ENCODE results near the gene BCR.

BCR gene

GRCh38 chr22:23150762-23151161 is 29.5 kb upstream of the BCR start:
- in situ Hi-C loops (cut with MboI; ENCODE audit: low pct_unique_long_range_greater_than_20kb, low sequenced_read_pairs, unreplicated experiment) = no loop called here
- TF ChIP-seq CTCF (IDR thresholded peaks at IDR 0.05; ENCODE audit: extremely low read depth, insufficient read depth, missing control alignments) = no peak
- no peak for DNase-seq (ENCODE audit: low spot score)

GRCh38 chr22:23151827-23152226 is 28.5 kb upstream of the BCR start:
- no peak for DNase-seq (ENCODE audit: low spot score)
- in situ Hi-C loops (cut with MboI; ENCODE audit: low pct_unique_long_range_greater_than_20kb, low sequenced_read_pairs, unreplicated experiment) = no loop called here
- no peak for TF ChIP-seq CTCF (IDR thresholded peaks at IDR 0.05; ENCODE audit: extremely low read depth, insufficient read depth, missing control alignments)

DNA sequence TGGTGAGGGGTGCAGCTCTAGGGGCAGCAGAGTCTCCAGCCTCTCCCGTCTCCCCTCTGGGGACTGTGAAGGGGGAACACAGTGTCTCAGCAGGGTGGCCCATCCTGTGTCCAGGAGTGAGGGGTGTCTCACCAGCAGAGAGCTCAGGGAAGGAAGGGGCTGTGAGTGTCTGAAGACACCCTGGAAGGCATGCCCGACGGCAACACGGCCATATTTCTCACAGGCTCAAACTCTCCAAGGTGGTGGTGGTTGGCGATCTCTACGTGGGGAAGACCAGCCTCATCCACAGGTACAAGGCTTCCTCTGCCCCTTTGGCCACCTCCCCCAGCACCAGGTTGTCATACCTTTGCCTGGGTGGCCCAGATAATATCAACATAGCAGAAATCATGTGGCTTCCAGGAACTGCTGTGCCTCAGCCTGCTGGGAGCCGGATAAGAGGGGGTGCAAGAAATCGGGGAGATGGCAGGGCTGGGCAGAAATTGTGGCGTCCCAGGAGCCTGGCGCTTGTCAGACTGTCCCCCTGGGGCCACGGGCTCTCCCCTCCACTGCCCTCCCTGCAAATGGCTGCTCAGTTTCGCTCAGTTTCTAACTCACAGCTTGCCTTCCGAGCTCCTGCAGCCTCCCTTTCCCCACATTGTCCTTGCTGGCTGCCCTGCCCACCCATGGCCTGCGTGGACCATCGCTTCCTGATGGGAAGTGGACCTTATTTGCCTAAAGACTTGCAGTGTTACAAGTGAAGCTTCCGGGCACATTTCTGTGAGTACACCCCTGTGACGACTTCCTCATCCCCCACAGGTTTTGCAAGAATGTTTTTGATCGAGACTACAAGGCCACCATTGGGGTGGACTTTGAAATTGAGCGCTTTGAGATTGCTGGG is 27.8 kb upstream of the BCR start:
- no peak for TF ChIP-seq CTCF (IDR thresholded peaks at IDR 0.05; ENCODE audit: extremely low read depth, insufficient read depth, missing control alignments)
- DNase-seq (ENCODE audit: low spot score) = no peak
- in situ Hi-C loops (cut with MboI; ENCODE audit: low pct_unique_long_range_greater_than_20kb, low sequenced_read_pairs, unreplicated experiment) = no loop called here

DNA sequence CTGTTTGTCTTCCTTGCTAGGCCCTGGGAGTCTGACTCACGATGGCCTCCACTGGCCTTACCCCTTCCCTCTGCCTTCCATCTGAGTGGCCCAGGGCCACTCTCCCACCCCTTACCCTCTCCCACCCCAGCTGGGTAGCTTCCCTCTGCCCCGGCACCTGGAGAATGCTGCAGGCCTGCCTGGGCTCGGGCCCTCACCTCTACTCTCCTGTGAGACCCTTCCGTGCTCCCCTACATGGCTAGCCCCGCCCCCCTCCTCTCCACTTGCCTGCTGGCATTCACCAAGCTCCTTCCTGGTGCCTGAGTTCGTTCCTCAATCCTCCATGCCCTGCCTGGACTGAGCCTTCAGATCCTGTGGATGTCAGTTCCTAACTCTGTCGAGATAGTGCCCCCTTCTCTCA is 26.3 kb upstream of the BCR start:
- DNase-seq (ENCODE audit: low spot score) = no peak
- no peak for TF ChIP-seq CTCF (IDR thresholded peaks at IDR 0.05; ENCODE audit: extremely low read depth, insufficient read depth, missing control alignments)
- in situ Hi-C loops (cut with MboI; ENCODE audit: low pct_unique_long_range_greater_than_20kb, low sequenced_read_pairs, unreplicated experiment) = no loop called here

DNA sequence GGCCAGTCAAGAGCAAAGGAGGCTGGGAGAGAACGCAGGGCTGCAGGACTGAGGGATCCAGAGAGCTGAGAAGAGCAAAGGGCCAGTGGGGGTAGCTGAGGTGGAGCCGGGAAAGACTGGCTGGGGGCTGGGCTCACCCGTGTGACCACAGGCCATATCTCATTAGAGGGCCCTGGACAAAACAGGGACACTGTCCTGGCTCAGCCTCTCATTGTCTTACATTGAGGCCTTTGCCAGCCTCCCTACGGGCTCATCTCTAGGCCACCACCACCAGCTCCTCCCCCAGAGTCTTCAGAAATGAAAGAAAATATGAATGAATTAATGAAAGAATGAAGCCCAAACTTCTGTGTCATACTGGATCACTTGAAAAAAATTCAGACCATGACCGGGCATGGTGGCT is 25.8 kb upstream of the BCR start:
- no peak for DNase-seq (ENCODE audit: low spot score)
- TF ChIP-seq CTCF (IDR thresholded peaks at IDR 0.05; ENCODE audit: extremely low read depth, insufficient read depth, missing control alignments) = no peak
- in situ Hi-C loops (cut with MboI; ENCODE audit: low pct_unique_long_range_greater_than_20kb, low sequenced_read_pairs, unreplicated experiment) = no loop called here

DNA sequence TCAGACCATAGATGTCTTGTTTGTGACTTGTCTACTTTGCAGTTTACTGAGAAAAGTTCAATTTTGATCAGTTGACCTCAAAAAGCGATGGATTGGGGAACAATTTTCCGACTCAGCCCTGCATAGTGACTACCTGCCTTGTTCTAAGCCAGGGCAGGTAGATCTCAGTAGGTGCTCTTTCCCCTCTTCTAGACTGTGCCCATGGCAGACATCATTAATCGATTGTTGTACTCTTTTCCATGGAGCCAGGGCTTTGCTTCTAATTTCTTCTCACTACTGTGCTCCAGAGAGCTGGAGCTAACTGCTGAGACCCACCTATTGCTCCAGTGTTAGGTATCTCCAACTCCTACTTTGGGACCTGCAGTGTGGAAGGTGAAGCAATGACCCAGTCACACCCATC is 25.2 kb upstream of the BCR start:
- no peak for TF ChIP-seq CTCF (IDR thresholded peaks at IDR 0.05; ENCODE audit: extremely low read depth, insufficient read depth, missing control alignments)
- no peak for DNase-seq (ENCODE audit: low spot score)
- in situ Hi-C loops (cut with MboI; ENCODE audit: low pct_unique_long_range_greater_than_20kb, low sequenced_read_pairs, unreplicated experiment) = no loop called here

Data from GM13977 (cell line).